Measurements from ENCODE around the gene FAM181A. TPM values are rescaled to one million over a fixed set of nuclear protein-coding genes. Genes with fewer than 3 reads are reported as not detected.

Gene FAM181A
- total RNA-seq, 1 experiment from 2014 or later = not detected

GRCh38 chr14:93950948-93951634, 23.9 kb downstream of the FAM181A start:
- Histone ChIP-seq H2BK12ac (ENCODE audit: insufficient read length, low read depth, low read length) (no peak overlapping the region), H2AFZ (ENCODE audit: low read length) (no peak overlapping the region), H2BK5ac (ENCODE audit: insufficient read length, low read length) (no peak overlapping the region), H3K56ac (ENCODE audit: insufficient read length, low read depth, low read length) (no peak overlapping the region), H3K79me1 (ENCODE audit: insufficient read depth, low read depth, low read length, poor library complexity, severe bottlenecking) (no peaks in the 10 kb centered on the region), H3K4ac (ENCODE audit: low read depth, low read length) (no peak overlapping the region), H3K9me3 (ENCODE audit: control insufficient read depth, low read depth, low read length) (no peaks in the 10 kb centered on the region), H4K20me1 (ENCODE audit: control insufficient read depth, insufficient read depth, insufficient read length) (no peaks in the 10 kb centered on the region), H4K8ac (replicated peaks; ENCODE audit: insufficient read length, low read depth, low read length) (no peak overlapping the region), H3T11ph (ENCODE audit: low read length) (no peak overlapping the region), H3K79me2 (ENCODE audit: insufficient read depth, low read length) (no peaks in the 10 kb centered on the region), H3K4me2 (ENCODE audit: insufficient read depth, insufficient read length, low read length) (no peak overlapping the region), H2AK5ac (ENCODE audit: insufficient read length, low read length) (no peak overlapping the region), H4K91ac (ENCODE audit: insufficient read length, low read depth, low read length) (no peak overlapping the region), H2BK120ac (ENCODE audit: low read depth, low read length, poor library complexity, severe bottlenecking) (no peak overlapping the region), H3K18ac (ENCODE audit: insufficient read length, low read depth, low read length) (no peak overlapping the region), H3K14ac (ENCODE audit: insufficient read depth, low read length) (no peak overlapping the region), H3K23me2 (ENCODE audit: insufficient read length, low read depth, low read length, poor library complexity, severe bottlenecking) (no peaks in the 10 kb centered on the region), H3K27me3 (ENCODE audit: insufficient read depth, low read length) (no peaks in the 10 kb centered on the region), H3K9ac (ENCODE audit: extremely low read depth, insufficient read length, low read length) (no peak overlapping the region), H3K4me1 (ENCODE audit: insufficient read depth, low read length) (no peaks in the 10 kb centered on the region; the same call in 1 of the 2 replicates), H4K5ac (ENCODE audit: insufficient read length, low read depth, low read length) (no peak overlapping the region), H3K23ac (ENCODE audit: insufficient read length, low read depth, low read length) (no peak overlapping the region), H3K27ac (ENCODE audit: insufficient read length, low read depth, low read length) (no peak overlapping the region), H2BK15ac (ENCODE audit: low read depth, low read length) (no peak overlapping the region), H2BK20ac (ENCODE audit: low read depth, low read length, poor library complexity, severe bottlenecking) (no peak overlapping the region)
- Mint-ChIP-seq H3K9me3 (no peaks in the 10 kb centered on the region; a peak in 1 of 5 replicates), H3K27me3 (ENCODE audit: low read depth) (no peaks in the 10 kb centered on the region; the same call in 1 of the 2 replicates), H3K4me1 (peaks cover 26 to 28% of the 10 kb centered on the region in 2 experiments), H3K36me3 (ENCODE audit: insufficient read depth in 1 of 3, low read depth in 3 of 3) (no peaks in the 10 kb centered on the region), H3K27ac (no peak overlapping the region), H3K4me3 (no peak overlapping the region)
- DNase-seq = no peak
- no CpG with 5 or more reads among the region's 20 CpGs for WGBS (ENCODE audit: extremely low coverage, insufficient read length, low lambda C conversion rate)
- TF ChIP-seq CTCF (conservative IDR thresholded peaks at IDR 0.05) = no peak

Measured in H9 (cell line).